Fibroblast of lung (primary cell): ENCODE results near the gene PLK3.

Source experiments
- CTCF ChIP-seq, 2 donors: IDR thresholded peaks in 1 of 2; conservative IDR thresholded peaks in 1 of 2; 1 replicate in 1 of 2; 2 replicates in 1 of 2; pipeline ENCODE4 v1.5.1; 2011 to 2012; ENCODE audit warnings: low read length in 2 of 2, control low read depth in 1 of 2, inconsistent platforms in 1 of 2, low read depth in 1 of 2, mild to moderate bottlenecking in 1 of 2
- EZH2 ChIP-seq: IDR thresholded peaks from 2 replicates; pipeline ENCODE4 v1.5.1; 2012; ENCODE audit warnings: low read length, control low read depth, mild to moderate bottlenecking; ENCODE audit errors: missing control alignments

- TF ChIP-seq CTCF (conservative IDR thresholded peaks at IDR 0.05 in 1 of 2, IDR thresholded peaks at IDR 0.05 in 1 of 2; ENCODE audit: low read depth in 1 of 2, low read length in 2 of 2) (no peak), EZH2 (no peak)
These were observed 54.8 kb downstream of the PLK3 start for GRCh38 chr1:44854970-44855369.
